CD4-positive, alpha-beta memory T cell (primary cell): Measurements from ENCODE around the gene NYAP2. TPM values are rescaled to one million over a fixed set of nuclear protein-coding genes. Genes with fewer than 3 reads are reported as not detected.

Experiments used
- CTCF ChIA-PET: fragments of 350-600 bp; sonication (Branson Sonifier 250); formaldehyde crosslinking; loops from one replicate; lab custom pipeline; 2021; ENCODE audit warnings: inconsistent platforms; ENCODE audit not compliant: partially characterized antibody; lab: Charles Lee
- POLR2A ChIA-PET: fragments of 350-600 bp; sonication (Branson Sonifier 250); formaldehyde crosslinking; loops from one replicate; lab custom pipeline; 2021; ENCODE audit not compliant: partially characterized antibody; lab: Charles Lee
- DNase-seq, 5 donors: peaks; one replicate each; pipeline versions ENCODE4 v3.0.0 to v3.0.0-alpha.2; 2020 to 2022; ENCODE audit warnings: mixed read lengths in 1 of 5
- H3K27ac ChIP-seq: one replicate; pipeline ENCODE4 v1.7.0; 2013; ENCODE audit warnings: low read depth, low read length
- H3K27me3 ChIP-seq: 2 replicates; pipeline ENCODE4 v1.7.0; 2013; ENCODE audit warnings: mild to moderate bottlenecking, low read length, moderate library complexity; ENCODE audit not compliant: insufficient read depth
- H3K36me3 ChIP-seq: 2 replicates; pipeline ENCODE4 v1.7.0; 2013; ENCODE audit warnings: mild to moderate bottlenecking, low read length, moderate library complexity; ENCODE audit not compliant: insufficient read depth
- H3K4me1 ChIP-seq: 2 replicates; pipeline ENCODE4 v1.7.0; 2013; ENCODE audit warnings: mild to moderate bottlenecking, low read length, moderate library complexity; ENCODE audit not compliant: insufficient read depth
- H3K4me3 ChIP-seq, 2 donors: one replicate each; pipeline ENCODE4 v1.7.0; 2013; ENCODE audit warnings: low read length in 2 of 2, mild to moderate bottlenecking in 1 of 2
- H3K9me3 ChIP-seq, 2 donors: one replicate each; pipeline ENCODE4 v1.7.0; 2013; ENCODE audit warnings: low read length in 2 of 2, control low read depth in 1 of 2; ENCODE audit not compliant: control insufficient read depth in 1 of 2
- H3K27ac Mint-ChIP-seq, 7 donors: one replicate each; pipeline ENCODE4 v1.8.0; 2020 to 2021; ENCODE audit warnings: mixed read lengths in 7 of 7, mild to moderate bottlenecking in 6 of 7, inconsistent platforms in 3 of 7, moderate library complexity in 3 of 7
- H3K27me3 Mint-ChIP-seq, 2 donors: one replicate each; pipeline ENCODE4 v1.8.0; 2020 to 2021; ENCODE audit warnings: mixed read lengths in 2 of 2
- H3K36me3 Mint-ChIP-seq, 2 donors: one replicate each; pipeline ENCODE4 v1.8.0; 2020 to 2021; ENCODE audit warnings: mixed read lengths in 2 of 2, inconsistent platforms in 1 of 2, mild to moderate bottlenecking in 1 of 2
- H3K4me1 Mint-ChIP-seq, 4 donors: one replicate each; pipeline ENCODE4 v1.8.0; 2020 to 2021; ENCODE audit warnings: mixed read lengths in 4 of 4, mild to moderate bottlenecking in 1 of 4
- H3K4me3 Mint-ChIP-seq, 8 donors: one replicate each; pipeline ENCODE4 v1.8.0; 2020 to 2021; ENCODE audit warnings: mixed read lengths in 8 of 8, mild to moderate bottlenecking in 7 of 8, moderate library complexity in 6 of 8, inconsistent platforms in 3 of 8
- H3K9me3 Mint-ChIP-seq, 8 donors: one replicate each; pipeline ENCODE4 v1.8.0; 2020 to 2021; ENCODE audit warnings: mixed read lengths in 8 of 8, mild to moderate bottlenecking in 5 of 8, inconsistent platforms in 3 of 8, moderate library complexity in 1 of 8
- intact Hi-C: fragments of 100-400 bp; cut with micrococcal nuclease; formaldehyde crosslinking; loops from one replicate; pipeline ENCODE4 v1.15.1; 2023
- polyA plus RNA-seq, 2 donors: library from polyadenylated mRNA; unstranded; fragments of 300-500 nt; fragmentation: Illumina TruSeq; gene quantifications; one replicate each; pipeline ENCODE4 v1.2.3, GENCODE V29; 2021
- total RNA-seq, 2 experiments: library from RNA; stranded (reverse); gene quantifications; one replicate each; pipeline ENCODE4 v1.2.3, GENCODE V29; 2021

NYAP2 gene
- total and polyA plus RNA-seq, 4 experiments from 2014 or later, result 0.06 TPM; not detected in 3

- Mint-ChIP-seq H3K4me1 (no peaks in the 10 kb centered on the region), H3K27ac (no peak overlapping the region), H3K4me3 (no peak overlapping the region), H3K36me3 (no peaks in the 10 kb centered on the region), H3K9me3 (peaks cover 0 to 2% (median 0%) of the 10 kb centered on the region in 8 donors), H3K27me3 (peaks cover 2 to 19% of the 10 kb centered on the region in 2 donors)
- intact Hi-C loops, result no loop called here
- POLR2A ChIA-PET, result no interaction called here
- DNase-seq, result no peak
- Histone ChIP-seq H3K27ac (no peak overlapping the region), H3K27me3 (no peaks in the 10 kb centered on the region), H3K36me3 (no peaks in the 10 kb centered on the region), H3K4me3 (no peak overlapping the region), H3K9me3 (no peaks in the 10 kb centered on the region), H3K4me1 (no peaks in the 10 kb centered on the region)
- CTCF ChIA-PET, result no interaction called here
These were observed 19.7 kb upstream of the NYAP2 start for GRCh38 chr2:225379856-225380255.

DNA sequence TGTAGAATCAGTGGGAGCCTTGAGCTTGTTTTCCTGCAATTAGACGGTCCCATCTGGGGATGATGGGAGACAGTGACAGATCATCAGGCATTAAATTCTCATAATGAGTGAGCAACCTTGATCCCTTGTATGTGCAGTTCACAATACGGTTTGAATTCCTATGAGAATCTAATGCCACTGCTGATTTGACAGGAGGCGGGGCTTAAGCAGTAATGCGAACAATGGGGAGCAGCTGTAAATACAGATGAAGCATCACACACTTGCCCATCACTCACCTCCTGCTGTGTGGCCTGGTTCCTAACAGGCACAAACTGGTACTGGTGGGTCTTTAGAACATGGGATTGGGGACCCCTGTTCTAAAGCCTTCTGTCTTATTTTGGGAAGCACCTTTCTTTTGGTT is 17.9 kb upstream of the NYAP2 start:
- H3K36me3 ChIP-seq, result no peaks in the 10 kb centered on the region
- Mint-ChIP-seq H3K27me3 (peaks cover 3 to 19% of the 10 kb centered on the region in 2 donors), H3K9me3 (no peaks in the 10 kb centered on the region), H3K4me1 (no peaks in the 10 kb centered on the region), H3K36me3 (no peaks in the 10 kb centered on the region), H3K4me3 (no peak overlapping the region), H3K27ac (peak overlapping the region in 1 of 7 donors; percentile 49)
- ChIA-PET POLR2A (no interaction called here), CTCF (no interaction called here)
- no peaks in the 10 kb centered on the region for H3K4me1 ChIP-seq
- H3K9me3 ChIP-seq, result no peaks in the 10 kb centered on the region
- H3K4me3 ChIP-seq, result no peak overlapping the region
- no peak overlapping the region for H3K27ac ChIP-seq
- intact Hi-C loops, result no loop called here
- no peaks in the 10 kb centered on the region for H3K27me3 ChIP-seq
- DNase-seq, result no peak

DNA sequence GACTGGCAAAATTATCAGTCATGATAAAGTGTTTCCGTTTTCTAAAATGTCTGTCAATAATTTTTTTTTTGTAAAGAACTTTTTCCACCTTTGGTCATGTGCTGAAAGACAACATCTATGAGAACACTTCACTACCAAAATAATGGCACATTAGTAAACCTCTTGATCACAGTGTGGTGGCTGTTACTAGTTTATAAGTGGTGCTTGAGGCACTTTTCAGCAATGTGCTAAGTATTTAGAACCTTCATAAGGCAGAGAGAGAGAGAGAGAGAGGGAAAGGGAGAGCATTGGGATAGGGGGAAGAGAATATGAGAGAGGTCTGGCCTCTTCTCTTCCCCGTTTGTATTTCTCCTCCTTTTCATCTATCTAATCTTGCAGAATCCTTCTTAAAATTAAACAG is 1.1 kb upstream of the NYAP2 start:
- Histone ChIP-seq H3K27me3 (no peaks in the 10 kb centered on the region), H3K4me3 (no peak overlapping the region), H3K9me3 (no peaks in the 10 kb centered on the region), H3K27ac (no peak overlapping the region), H3K36me3 (no peaks in the 10 kb centered on the region), H3K4me1 (no peaks in the 10 kb centered on the region)
- H3K27ac Mint-ChIP-seq, result no peak overlapping the region
- no peaks in the 10 kb centered on the region for H3K4me1 Mint-ChIP-seq
- DNase-seq, result no peak
- H3K36me3 Mint-ChIP-seq, result no peaks in the 10 kb centered on the region
- H3K9me3 Mint-ChIP-seq, result peaks cover 0 to 8% (median 0%) of the 10 kb centered on the region in 8 donors
- no peak overlapping the region for H3K4me3 Mint-ChIP-seq
- peaks cover 18 to 21% of the 10 kb centered on the region in 2 donors for H3K27me3 Mint-ChIP-seq
- intact Hi-C loops, result no loop called here
- ChIA-PET POLR2A (no interaction called here), CTCF (no interaction called here)

DNA sequence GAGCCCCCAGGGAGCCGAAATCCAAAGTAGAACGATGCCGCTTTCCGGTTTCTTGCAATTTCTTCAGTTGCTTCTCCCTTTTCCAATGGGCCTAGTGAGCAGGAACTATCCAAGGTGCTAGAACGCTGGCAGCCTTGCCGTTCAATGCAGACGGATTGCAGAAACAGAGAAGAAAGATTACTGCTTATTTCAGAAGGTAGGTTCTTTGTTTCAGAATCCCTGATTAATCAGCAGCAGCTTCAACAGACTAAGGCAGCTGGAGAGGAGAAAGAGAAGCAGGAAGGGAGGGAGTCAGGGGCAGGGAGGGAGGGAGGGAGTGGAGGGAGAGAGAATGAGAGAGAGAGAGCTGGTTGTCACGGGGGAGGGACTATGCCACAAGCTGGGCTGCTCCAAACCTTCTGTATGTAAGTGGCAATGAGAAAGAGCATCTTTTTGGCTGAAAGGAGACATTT is 576 bp downstream of the NYAP2 start:
- Mint-ChIP-seq H3K27ac (no peak overlapping the region), H3K9me3 (peaks cover 0 to 8% (median 0%) of the 10 kb centered on the region in 8 donors), H3K4me1 (no peaks in the 10 kb centered on the region), H3K4me3 (no peak overlapping the region), H3K27me3 (peaks cover 21 to 24% of the 10 kb centered on the region in 2 donors), H3K36me3 (no peaks in the 10 kb centered on the region)
- H3K27ac ChIP-seq, result no peak overlapping the region
- no peaks in the 10 kb centered on the region for H3K27me3 ChIP-seq
- H3K9me3 ChIP-seq, result no peaks in the 10 kb centered on the region
- intact Hi-C loops, result no loop called here
- POLR2A ChIA-PET, result no interaction called here
- DNase-seq, result peak in 2 of 5 donors; percentile 0 to 25
- H3K4me3 ChIP-seq, result no peak overlapping the region
- H3K36me3 ChIP-seq, result no peaks in the 10 kb centered on the region
- CTCF ChIA-PET, result no interaction called here
- no peaks in the 10 kb centered on the region for H3K4me1 ChIP-seq

DNA sequence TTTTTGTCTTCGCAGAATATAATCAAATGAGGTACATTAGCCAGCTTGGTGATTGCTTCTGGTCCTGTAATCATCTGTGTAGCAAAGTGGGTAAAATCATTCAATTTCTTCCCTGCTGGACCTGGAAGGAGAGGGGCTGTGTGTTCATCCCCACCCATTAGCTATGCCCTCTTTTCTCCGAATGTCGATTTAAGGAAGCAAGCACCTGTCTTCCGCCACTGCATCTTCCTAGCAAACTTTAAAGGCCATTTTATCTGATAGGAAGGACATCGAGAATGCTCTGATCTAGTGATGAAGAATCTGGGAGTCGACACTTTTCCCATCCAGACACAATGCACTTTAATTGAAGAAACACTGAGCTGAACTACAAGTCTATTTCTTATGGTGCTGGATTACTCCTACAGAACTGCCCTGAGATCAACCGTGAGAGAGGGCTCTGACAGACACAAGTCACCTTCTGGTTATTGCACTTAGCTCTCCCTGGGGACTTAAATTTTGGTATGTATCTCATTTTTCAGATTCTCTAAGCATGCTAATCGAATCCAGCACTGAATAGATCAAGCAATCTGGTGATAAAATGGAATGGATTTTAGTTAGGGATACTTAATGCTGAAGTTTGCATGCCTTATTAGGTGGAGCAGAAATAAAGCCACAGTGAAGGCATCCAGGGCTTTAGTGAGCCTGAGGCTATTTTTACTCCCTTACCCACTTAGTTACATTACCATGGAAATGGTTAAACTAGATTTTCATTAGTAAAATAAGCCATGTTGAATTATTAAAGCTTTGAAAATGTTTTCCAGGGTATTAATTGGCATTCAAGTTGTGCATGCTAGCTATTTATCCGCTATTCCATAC is 1.3 kb downstream of the NYAP2 start:
- Mint-ChIP-seq H3K27ac (no peak overlapping the region), H3K27me3 (peaks cover 23 to 24% of the 10 kb centered on the region in 2 donors), H3K4me1 (no peaks in the 10 kb centered on the region), H3K36me3 (no peaks in the 10 kb centered on the region), H3K9me3 (peaks cover 0 to 8% (median 0%) of the 10 kb centered on the region in 8 donors), H3K4me3 (no peak overlapping the region)
- no peak for DNase-seq
- H3K36me3 ChIP-seq, result no peaks in the 10 kb centered on the region
- H3K4me3 ChIP-seq, result no peak overlapping the region
- ChIA-PET POLR2A (no interaction called here), CTCF (no interaction called here)
- no peak overlapping the region for H3K27ac ChIP-seq
- no peaks in the 10 kb centered on the region for H3K4me1 ChIP-seq
- no peaks in the 10 kb centered on the region for H3K27me3 ChIP-seq
- H3K9me3 ChIP-seq, result no peaks in the 10 kb centered on the region
- intact Hi-C loops, result no loop called here

GRCh38 chr2:225402210-225402776 is 2.8 kb downstream of the NYAP2 start:
- peaks cover 0 to 8% (median 0%) of the 10 kb centered on the region in 8 donors for H3K9me3 Mint-ChIP-seq
- Histone ChIP-seq H3K36me3 (no peaks in the 10 kb centered on the region), H3K4me3 (no peak overlapping the region), H3K4me1 (no peaks in the 10 kb centered on the region), H3K27ac (no peak overlapping the region), H3K27me3 (no peaks in the 10 kb centered on the region), H3K9me3 (no peaks in the 10 kb centered on the region)
- DNase-seq, result no peak
- no peak overlapping the region for H3K4me3 Mint-ChIP-seq
- H3K27ac Mint-ChIP-seq, result no peak overlapping the region
- POLR2A ChIA-PET, result no interaction called here
- intact Hi-C loops, result no loop called here
- peaks cover 16 to 21% of the 10 kb centered on the region in 2 donors for H3K27me3 Mint-ChIP-seq
- no peaks in the 10 kb centered on the region for H3K36me3 Mint-ChIP-seq
- CTCF ChIA-PET, result no interaction called here
- H3K4me1 Mint-ChIP-seq, result no peaks in the 10 kb centered on the region

DNA sequence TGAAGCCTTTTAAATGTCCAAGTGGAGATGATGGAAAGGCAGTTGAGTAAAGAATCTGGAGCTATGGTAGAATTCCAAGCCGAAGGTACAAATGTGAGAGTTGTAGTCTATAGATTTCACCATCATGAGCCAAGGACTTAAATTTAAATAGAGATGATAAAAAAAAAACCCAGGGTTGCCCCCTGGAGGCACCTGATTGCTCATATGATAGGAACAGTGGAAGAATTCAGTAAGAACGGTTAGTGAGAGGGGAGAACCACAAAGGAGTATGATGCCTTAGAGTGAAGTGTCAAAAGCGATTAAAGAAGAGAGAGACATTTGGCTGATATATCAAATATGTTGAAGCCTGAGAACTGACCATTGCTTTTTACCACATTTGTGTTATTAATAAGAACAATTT is 11.9 kb downstream of the NYAP2 start:
- Mint-ChIP-seq H3K36me3 (no peaks in the 10 kb centered on the region), H3K9me3 (peaks cover 0 to 3% (median 0%) of the 10 kb centered on the region in 8 donors), H3K4me3 (no peak overlapping the region), H3K4me1 (no peaks in the 10 kb centered on the region), H3K27me3 (peaks cover 10 to 19% of the 10 kb centered on the region in 2 donors), H3K27ac (peak overlapping the region in 1 of 7 donors; percentile 53)
- no peaks in the 10 kb centered on the region for H3K4me1 ChIP-seq
- H3K27ac ChIP-seq, result no peak overlapping the region
- intact Hi-C loops, result no loop called here
- POLR2A ChIA-PET, result no interaction called here
- CTCF ChIA-PET, result no interaction called here
- H3K4me3 ChIP-seq, result no peak overlapping the region
- H3K36me3 ChIP-seq, result no peaks in the 10 kb centered on the region
- H3K9me3 ChIP-seq, result no peaks in the 10 kb centered on the region
- no peak for DNase-seq
- H3K27me3 ChIP-seq, result no peaks in the 10 kb centered on the region
